Measurements from ENCODE around the gene C2orf66.
A peak's percentile ranks its signal among the peaks of the same experiment; 100 is the strongest.

C2orf66 gene

DNA sequence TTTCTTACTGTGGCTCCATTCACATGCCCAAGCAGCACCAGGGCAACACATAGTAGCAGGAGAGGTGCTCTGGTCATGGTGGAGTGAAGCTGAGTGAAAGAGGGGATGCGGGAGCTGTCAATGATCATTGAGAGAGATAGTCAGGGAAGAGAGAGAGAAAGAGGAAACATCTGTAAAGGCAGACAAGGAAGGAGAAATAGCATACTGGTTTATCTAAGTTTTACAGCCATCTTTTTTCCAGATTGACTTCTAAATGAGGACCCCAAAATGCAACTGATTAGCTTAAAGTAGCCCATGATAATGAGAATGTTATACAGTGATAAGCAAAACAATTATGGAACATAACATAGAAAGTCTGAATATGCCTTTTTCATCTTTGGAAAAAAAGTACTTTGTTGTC, at the start of gene C2orf66:
Gene C2orf66, minus strand, starts transcription at position 96 of the 400 bp plus-strand sequence. Its CDS starts 19 bp downstream, at position 77.
- TF ChIP-seq POLR2AphosphoS5 (IDR thresholded peaks at IDR 0.05; ENCODE audit: borderline replicate concordance, low read depth, low read length) (no peak), FOXP2 (optimal IDR thresholded peaks at IDR 0.05; ENCODE audit: control extremely low read depth, extremely low read length, insufficient read depth) (no peak)
- H3K9me3 ChIP-seq (ENCODE audit: low read depth, low read length), result no peaks in the 10 kb centered on the region
- H3K36me3 ChIP-seq (ENCODE audit: insufficient read depth, low read length), result no peaks in the 10 kb centered on the region
- no peak within 1 kb of the TSS for H3K4me3 ChIP-seq
- H3K9ac ChIP-seq (ENCODE audit: insufficient read length), result no peak within 1 kb of the TSS
- DNase-seq (ENCODE audit: low read depth, low spot score), result no peak
- H3K27ac ChIP-seq, result no peak within 1 kb of the TSS

GRCh38 chr2:196854629-196855028, 45.5 kb upstream of the C2orf66 start:
- Histone ChIP-seq H3K9ac (ENCODE audit: insufficient read length) (no peak overlapping the region), H3K9me3 (ENCODE audit: low read depth, low read length) (no peaks in the 10 kb centered on the region; the same call in 1 of the 2 replicates), H3K36me3 (ENCODE audit: insufficient read depth, low read length) (peaks cover 10% of the 10 kb centered on the region), H3K27ac (no peak overlapping the region), H3K4me3 (no peak overlapping the region)
- TF ChIP-seq FOXP2 (optimal IDR thresholded peaks at IDR 0.05; ENCODE audit: control extremely low read depth, extremely low read length, insufficient read depth), result no peak
- TF ChIP-seq EZH2 (IDR thresholded peaks at IDR 0.05), result no peak
- no peak for TF ChIP-seq POLR2AphosphoS5 (IDR thresholded peaks at IDR 0.05; ENCODE audit: borderline replicate concordance, low read depth, low read length)
- DNase-seq (ENCODE audit: low read depth, low spot score), result no peak

- Histone ChIP-seq H3K27ac (peak overlapping the region; percentile 37; the same call in 1 of the 2 replicates), H3K9me3 (ENCODE audit: low read depth, low read length) (no peaks in the 10 kb centered on the region), H3K9ac (ENCODE audit: insufficient read length) (no peak overlapping the region), H3K4me3 (no peak overlapping the region), H3K36me3 (ENCODE audit: insufficient read depth, low read length) (no peaks in the 10 kb centered on the region; the same call in 1 of the 2 replicates)
- peak; percentile 37 for DNase-seq (ENCODE audit: low read depth, low spot score)
- TF ChIP-seq EZH2 (IDR thresholded peaks at IDR 0.05), result no peak
These were observed 44.3 kb upstream of the C2orf66 start for GRCh38 chr2:196853301-196854087.

DNA sequence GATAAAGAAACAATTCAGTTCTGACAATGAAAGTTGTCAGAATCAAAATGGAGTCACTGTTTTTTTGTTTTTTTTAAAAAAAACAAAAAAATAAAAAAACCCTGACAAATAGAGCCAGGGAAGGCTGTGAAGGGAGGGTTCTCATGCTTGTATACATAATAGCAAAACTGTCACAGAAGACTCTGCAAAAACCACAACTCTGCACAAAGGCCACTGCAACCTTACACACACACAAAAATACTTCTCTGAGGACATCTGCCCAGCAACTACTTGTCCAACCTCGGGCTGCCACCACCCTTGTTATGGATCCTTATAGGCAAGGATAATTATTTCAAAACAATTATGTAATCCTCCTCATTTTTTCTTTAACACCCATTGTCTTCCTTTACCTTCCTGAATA, 41.9 kb upstream of the C2orf66 start:
- no peak for DNase-seq (ENCODE audit: low read depth, low spot score)
- H3K9ac ChIP-seq (ENCODE audit: insufficient read length), result no peak overlapping the region
- H3K36me3 ChIP-seq (ENCODE audit: insufficient read depth, low read length), result peaks cover 11% of the 10 kb centered on the region; the same call in 1 of the 2 replicates
- H3K27ac ChIP-seq, result no peak overlapping the region
- no peaks in the 10 kb centered on the region for H3K9me3 ChIP-seq (ENCODE audit: low read depth, low read length)
- no peak overlapping the region for H3K4me3 ChIP-seq
- TF ChIP-seq EZH2 (IDR thresholded peaks at IDR 0.05), result no peak
- TF ChIP-seq POLR2AphosphoS5 (IDR thresholded peaks at IDR 0.05; ENCODE audit: borderline replicate concordance, low read depth, low read length), result no peak
- no peak for TF ChIP-seq FOXP2 (optimal IDR thresholded peaks at IDR 0.05; ENCODE audit: control extremely low read depth, extremely low read length, insufficient read depth)

GRCh38 chr2:196849895-196850294, 40.7 kb upstream of the C2orf66 start:
- no peak for DNase-seq (ENCODE audit: low read depth, low spot score)
- Histone ChIP-seq H3K4me3 (no peak overlapping the region), H3K27ac (no peak overlapping the region), H3K36me3 (ENCODE audit: insufficient read depth, low read length) (peaks cover 20% of the 10 kb centered on the region), H3K9me3 (ENCODE audit: low read depth, low read length) (no peaks in the 10 kb centered on the region), H3K9ac (ENCODE audit: insufficient read length) (no peak overlapping the region)
- TF ChIP-seq EZH2 (IDR thresholded peaks at IDR 0.05) (no peak), POLR2AphosphoS5 (IDR thresholded peaks at IDR 0.05; ENCODE audit: borderline replicate concordance, low read depth, low read length) (no peak), FOXP2 (optimal IDR thresholded peaks at IDR 0.05; ENCODE audit: control extremely low read depth, extremely low read length, insufficient read depth) (no peak)

GRCh38 chr2:196846295-196846694, 37.1 kb upstream of the C2orf66 start:
- Histone ChIP-seq H3K9me3 (ENCODE audit: low read depth, low read length) (no peaks in the 10 kb centered on the region), H3K9ac (ENCODE audit: insufficient read length) (no peak overlapping the region), H3K4me3 (no peak overlapping the region), H3K36me3 (ENCODE audit: insufficient read depth, low read length) (peaks cover 44% of the 10 kb centered on the region), H3K27ac (no peak overlapping the region)
- TF ChIP-seq FOXP2 (optimal IDR thresholded peaks at IDR 0.05; ENCODE audit: control extremely low read depth, extremely low read length, insufficient read depth), result no peak
- TF ChIP-seq POLR2AphosphoS5 (IDR thresholded peaks at IDR 0.05; ENCODE audit: borderline replicate concordance, low read depth, low read length), result no peak
- TF ChIP-seq EZH2 (IDR thresholded peaks at IDR 0.05), result no peak
- DNase-seq (ENCODE audit: low read depth, low spot score), result no peak

- no peak for TF ChIP-seq POLR2AphosphoS5 (IDR thresholded peaks at IDR 0.05; ENCODE audit: borderline replicate concordance, low read depth, low read length)
- TF ChIP-seq EZH2 (IDR thresholded peaks at IDR 0.05), result no peak
- TF ChIP-seq FOXP2 (optimal IDR thresholded peaks at IDR 0.05; ENCODE audit: control extremely low read depth, extremely low read length, insufficient read depth), result no peak
- H3K9ac ChIP-seq (ENCODE audit: insufficient read length), result no peak overlapping the region
- peaks cover 53% of the 10 kb centered on the region for H3K36me3 ChIP-seq (ENCODE audit: insufficient read depth, low read length)
- H3K9me3 ChIP-seq (ENCODE audit: low read depth, low read length), result no peaks in the 10 kb centered on the region
- H3K4me3 ChIP-seq, result no peak overlapping the region
- DNase-seq (ENCODE audit: low read depth, low spot score), result no peak
- no peak overlapping the region for H3K27ac ChIP-seq
These were observed 36.2 kb upstream of the C2orf66 start for GRCh38 chr2:196845371-196845770.

DNA sequence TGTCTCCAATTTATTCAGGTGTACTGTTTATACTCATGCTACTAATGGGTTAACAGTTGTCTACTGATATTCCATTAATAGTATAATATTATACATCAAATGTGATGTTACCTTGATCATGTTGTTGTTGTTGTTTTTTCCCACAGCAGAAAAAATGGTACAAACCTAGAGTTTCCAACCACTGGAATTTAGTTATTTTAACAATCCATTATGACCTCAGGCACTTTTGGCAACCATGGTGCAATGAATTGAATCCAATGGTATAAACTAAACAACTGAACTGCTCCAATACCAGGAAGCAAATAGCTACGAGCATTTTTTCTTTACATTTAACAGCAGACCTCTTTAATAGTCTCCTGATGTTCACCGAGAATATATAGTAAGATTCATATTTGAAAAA, 31.0 kb upstream of the C2orf66 start:
- peaks cover 57% of the 10 kb centered on the region for H3K36me3 ChIP-seq (ENCODE audit: insufficient read depth, low read length)
- no peaks in the 10 kb centered on the region for H3K9me3 ChIP-seq (ENCODE audit: low read depth, low read length)
- no peak for TF ChIP-seq FOXP2 (optimal IDR thresholded peaks at IDR 0.05; ENCODE audit: control extremely low read depth, extremely low read length, insufficient read depth)
- TF ChIP-seq EZH2 (IDR thresholded peaks at IDR 0.05), result no peak
- TF ChIP-seq POLR2AphosphoS5 (IDR thresholded peaks at IDR 0.05; ENCODE audit: borderline replicate concordance, low read depth, low read length), result no peak
- no peak overlapping the region for H3K4me3 ChIP-seq
- H3K27ac ChIP-seq, result peak overlapping the region; percentile 51
- H3K9ac ChIP-seq (ENCODE audit: insufficient read length), result no peak overlapping the region
- DNase-seq (ENCODE audit: low read depth, low spot score), result no peak

DNA sequence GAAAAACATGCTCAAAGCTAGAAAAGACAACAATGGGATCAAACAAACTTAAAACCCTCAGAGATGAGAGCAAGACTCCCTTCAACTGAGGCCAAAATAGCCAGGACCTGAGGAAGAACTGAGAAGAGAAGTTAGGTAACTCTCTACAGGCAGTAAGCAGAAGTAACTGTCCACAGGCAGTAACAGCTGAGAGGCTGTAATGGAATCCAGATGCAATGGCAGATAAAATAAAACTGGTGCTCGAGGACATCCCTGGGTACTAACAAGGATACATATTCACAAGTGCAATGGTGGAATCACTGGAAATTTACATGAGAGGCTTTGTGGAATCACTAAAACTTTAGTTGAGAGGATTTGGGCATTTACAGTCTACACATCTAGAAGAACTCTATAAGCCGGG, 30.4 kb upstream of the C2orf66 start:
- TF ChIP-seq EZH2 (IDR thresholded peaks at IDR 0.05), result no peak
- no peak for TF ChIP-seq FOXP2 (optimal IDR thresholded peaks at IDR 0.05; ENCODE audit: control extremely low read depth, extremely low read length, insufficient read depth)
- TF ChIP-seq POLR2AphosphoS5 (IDR thresholded peaks at IDR 0.05; ENCODE audit: borderline replicate concordance, low read depth, low read length), result no peak
- Histone ChIP-seq H3K9ac (ENCODE audit: insufficient read length) (no peak overlapping the region), H3K4me3 (no peak overlapping the region), H3K27ac (peak overlapping the region; percentile 51; the same call in 1 of the 2 replicates), H3K36me3 (ENCODE audit: insufficient read depth, low read length) (peaks cover 54% of the 10 kb centered on the region), H3K9me3 (ENCODE audit: low read depth, low read length) (no peaks in the 10 kb centered on the region)
- no peak for DNase-seq (ENCODE audit: low read depth, low spot score)
